Loucy (cell line): ENCODE measurements around the gene SMOC1.

Experiments used
- H2AFZ ChIP-seq: fragments of 200-600 bp; sonication (generic); 2 replicates; pipeline ENCODE4 v1.6.0; 2016; ENCODE audit warnings: antibody characterized with exemption, mild to moderate bottlenecking, low read length, moderate library complexity
- H3F3A ChIP-seq: fragments of 200-600 bp; 2 replicates; pipeline ENCODE4 v1.6.0; 2016; ENCODE audit warnings: antibody characterized with exemption, low read depth, mild to moderate bottlenecking
- H3K27me3 ChIP-seq: fragments of 200-600 bp; sonication (generic); 2 replicates; pipeline ENCODE4 v1.6.1; 2014; ENCODE audit warnings: low read length, mild to moderate bottlenecking; ENCODE audit not compliant: insufficient read depth, poor library complexity, severe bottlenecking
- H3K36me3 ChIP-seq: fragments of 200-600 bp; sonication (generic); 2 replicates; pipeline ENCODE4 v1.6.1; 2016; ENCODE audit warnings: low read length; ENCODE audit not compliant: insufficient read depth
- H3K4me1 ChIP-seq: fragments of 200-600 bp; sonication (generic); 2 replicates; pipeline ENCODE4 v1.5.1; 2014; ENCODE audit warnings: low read length, mild to moderate bottlenecking; ENCODE audit not compliant: insufficient read depth, poor library complexity, severe bottlenecking
- H3K4me2 ChIP-seq: fragments of 200-600 bp; sonication (generic); 2 replicates; pipeline ENCODE4 v1.6.0; 2014; ENCODE audit warnings: antibody characterized with exemption, low read length, low read depth, mild to moderate bottlenecking; ENCODE audit not compliant: poor library complexity, severe bottlenecking
- H3K4me3 ChIP-seq: fragments of 200-600 bp; sonication (generic); 2 replicates; pipeline ENCODE4 v1.5.1; 2014; ENCODE audit warnings: low read length, mild to moderate bottlenecking, mixed read lengths; ENCODE audit not compliant: poor library complexity, severe bottlenecking
- H3K79me2 ChIP-seq: fragments of 200-600 bp; sonication (generic); 2 replicates; pipeline ENCODE4 v1.6.1; 2014; ENCODE audit warnings: low read length; ENCODE audit not compliant: insufficient read depth
- H3K9ac ChIP-seq: fragments of 200-600 bp; sonication (generic); 2 replicates; pipeline ENCODE4 v1.6.0; 2014; ENCODE audit warnings: mild to moderate bottlenecking, low read depth, low read length, moderate library complexity; ENCODE audit not compliant: poor library complexity, severe bottlenecking
- H3K9me2 ChIP-seq: fragments of 200-600 bp; sonication (generic); replicated peaks from 2 replicates; pipeline ENCODE4 v1.6.1; 2016; ENCODE audit warnings: low read depth, low read length, mixed read lengths
- H3K9me3 ChIP-seq: fragments of 200-600 bp; sonication (generic); 2 replicates; pipeline ENCODE4 v1.6.1; 2014; ENCODE audit warnings: mild to moderate bottlenecking, antibody characterized with exemption, low read length, low read depth; ENCODE audit not compliant: insufficient read depth
- H4K20me1 ChIP-seq: fragments of 200-600 bp; sonication (generic); 2 replicates; pipeline ENCODE4 v1.6.0; 2014; ENCODE audit warnings: antibody characterized with exemption, low read length, mild to moderate bottlenecking; ENCODE audit not compliant: insufficient read depth, poor library complexity, severe bottlenecking
- CTCF ChIP-seq: fragments of 200-600 bp; sonication (generic); conservative IDR thresholded peaks from 2 replicates; pipeline ENCODE4 v1.5.1; 2014; ENCODE audit warnings: mild to moderate bottlenecking, antibody characterized with exemption, low read length
- EZH2phosphoT487 ChIP-seq: fragments of 200-600 bp; IDR thresholded peaks from 2 replicates; pipeline ENCODE4 v1.6.1; 2018; ENCODE audit warnings: antibody characterized with exemption, mild to moderate bottlenecking, moderate library complexity, borderline replicate concordance

Gene SMOC1

GRCh38 chr14:70033561-70033960, 154.3 kb downstream of the SMOC1 start:
- Histone ChIP-seq H3K4me2 (no peak overlapping the region), H3K9me3 (no peaks in the 10 kb centered on the region), H3K79me2 (no peaks in the 10 kb centered on the region), H3K9ac (no peak overlapping the region), H2AFZ (no peak overlapping the region), H3F3A (no peaks in the 10 kb centered on the region), H4K20me1 (no peaks in the 10 kb centered on the region), H3K9me2 (no peaks in the 10 kb centered on the region), H3K36me3 (no peaks in the 10 kb centered on the region), H3K27me3 (no peaks in the 10 kb centered on the region), H3K4me1 (no peaks in the 10 kb centered on the region), H3K4me3 (no peak overlapping the region)
- TF ChIP-seq CTCF (no peak), EZH2phosphoT487 (no peak)

- H3K27me3 ChIP-seq: no peaks in the 10 kb centered on the region
- H2AFZ ChIP-seq: no peak overlapping the region
- no peaks in the 10 kb centered on the region for H3K36me3 ChIP-seq
- no peaks in the 10 kb centered on the region for H4K20me1 ChIP-seq
- TF ChIP-seq CTCF (no peak), EZH2phosphoT487 (no peak)
- H3K9ac ChIP-seq: no peak overlapping the region
- no peaks in the 10 kb centered on the region for H3K9me3 ChIP-seq
- H3K4me2 ChIP-seq: no peak overlapping the region
- H3K4me3 ChIP-seq: no peak overlapping the region
- H3K4me1 ChIP-seq: no peaks in the 10 kb centered on the region
- H3K79me2 ChIP-seq: no peaks in the 10 kb centered on the region
- no peaks in the 10 kb centered on the region for H3F3A ChIP-seq
- H3K9me2 ChIP-seq: no peaks in the 10 kb centered on the region
Measured at GRCh38 chr14:70034257-70034656, 155.0 kb downstream of the SMOC1 start.

GRCh38 chr14:70036665-70037064, 157.4 kb downstream of the SMOC1 start:
- no peak overlapping the region for H3K4me3 ChIP-seq
- no peak overlapping the region for H3K9ac ChIP-seq
- no peaks in the 10 kb centered on the region for H3K9me3 ChIP-seq
- no peaks in the 10 kb centered on the region for H3K27me3 ChIP-seq
- H3K36me3 ChIP-seq: no peaks in the 10 kb centered on the region
- no peaks in the 10 kb centered on the region for H3K4me1 ChIP-seq
- TF ChIP-seq CTCF: peak; percentile 41
- TF ChIP-seq EZH2phosphoT487: no peak
- no peak overlapping the region for H3K4me2 ChIP-seq
- no peaks in the 10 kb centered on the region for H3F3A ChIP-seq
- no peaks in the 10 kb centered on the region for H3K79me2 ChIP-seq
- no peaks in the 10 kb centered on the region for H3K9me2 ChIP-seq
- no peak overlapping the region for H2AFZ ChIP-seq
- no peaks in the 10 kb centered on the region for H4K20me1 ChIP-seq
